Esophagus muscularis mucosa (tissue), 4 donors: ENCODE data around the gene OR2A42. TPM values are rescaled to one million over a fixed set of nuclear protein-coding genes. Genes with fewer than 3 reads are reported as not detected.
"Not testable (repeated sequence)": the region's sequence is repeated elsewhere in the genome, so short reads cannot be mapped to it uniquely, and the experiment has no call there.

ENCODE experiments used
- DNase-seq: peaks from one replicate; pipeline ENCODE4 v3.0.0-alpha.2; 2017; ENCODE audit errors: extremely low spot score
- H3K27ac ChIP-seq, 4 donors: fragments of 200-600 bp; sonication (generic); replicated peaks in 1 of 4; 1 replicate in 3 of 4; 2 replicates in 1 of 4; pipeline ENCODE4 v1.5.1; 2016 to 2019; ENCODE audit warnings: mild to moderate bottlenecking in 1 of 4
- H3K27me3 ChIP-seq, 4 donors: fragments of 200-600 bp; sonication (generic); one replicate each; pipeline versions ENCODE4 v1.5.1 to v1.6.0; 2016 to 2019
- H3K36me3 ChIP-seq, 4 donors: fragments of 200-600 bp; sonication (generic); one replicate each; pipeline ENCODE4 v1.5.1; 2016 to 2019
- H3K4me1 ChIP-seq, 4 donors: fragments of 200-600 bp; sonication (generic); one replicate each; pipeline ENCODE4 v1.5.1; 2016 to 2019
- H3K4me3 ChIP-seq, 4 donors: fragments of 200-600 bp; sonication (generic); 1 replicate in 2 of 4; 2 replicates in 2 of 4; pipeline ENCODE4 v1.5.1; 2016 to 2019; ENCODE audit warnings: mild to moderate bottlenecking in 4 of 4, moderate library complexity in 1 of 4
- H3K9me3 ChIP-seq, 4 donors: fragments of 200-600 bp; sonication (generic); 1 replicate in 3 of 4; 2 replicates in 1 of 4; pipeline ENCODE4 v1.5.1; 2016 to 2019
- WGBS: methylation state at CpG from one replicate; pipeline ENCODE4 v1.1.5; 2018; 5-methylcytosine and 5-hydroxymethylcytosine counted together
- intact Hi-C: fragments of 100-400 bp; cut with DNase I; formaldehyde crosslinking; loops from one replicate; pipeline ENCODE4 v1.15.1; 2023
- total RNA-seq, 4 donors: library from RNA; depleted of rRNA; stranded (reverse); fragments of >200 nt; gene quantifications; one replicate each; pipeline versions ENCODE4 v1.1.0 to v1.2.1, GENCODE V29; 2016

The OR2A42 gene
- under 1 TPM in 2 of 4 donors, not detected in 2; 0.11 to 0.19 TPM for total RNA-seq

GRCh38 chr7:144239365-144239764 is at the start of gene OR2A42:
OR2A42 (minus strand) TSS chr7:144239605; CDS start chr7:144232843, 6,762 bp downstream.
- H3K4me3 ChIP-seq, DNase-seq, intact Hi-C loops, H3K27ac ChIP-seq, H3K27me3 ChIP-seq, H3K9me3 ChIP-seq, H3K36me3 ChIP-seq, H3K4me1 ChIP-seq: not testable (repeated sequence)
- WGBS, result 71% methylated on average over 1 of the region's 2 CpGs

- intact Hi-C loops, result not testable (repeated sequence)
Observed at GRCh38 chr7:144287171-144287784, 47.9 kb upstream of the OR2A42 start.

GRCh38 chr7:144283716-144284115 is 44.3 kb upstream of the OR2A42 start:
- H3K4me3 ChIP-seq, intact Hi-C loops, H3K4me1 ChIP-seq, H3K9me3 ChIP-seq, H3K27ac ChIP-seq, H3K36me3 ChIP-seq, H3K27me3 ChIP-seq, DNase-seq: not testable (repeated sequence)
- no CpG with 5 or more reads among the region's 6 CpGs for WGBS

More at GRCh38 chr7:144287171-144287784, 47.9 kb upstream of the OR2A42 start:
- not testable (repeated sequence) for H3K36me3 ChIP-seq, H3K27me3 ChIP-seq, H3K4me3 ChIP-seq, H3K4me1 ChIP-seq, H3K9me3 ChIP-seq, H3K27ac ChIP-seq, DNase-seq
- WGBS, result no CpG with 5 or more reads among the region's 3 CpGs

- DNase-seq, H3K4me1 ChIP-seq, intact Hi-C loops, H3K27me3 ChIP-seq, H3K36me3 ChIP-seq, H3K9me3 ChIP-seq, H3K27ac ChIP-seq, H3K4me3 ChIP-seq: not testable (repeated sequence)
- WGBS, result 100% methylated on average over 1 of the region's 4 CpGs
Observed at GRCh38 chr7:144282490-144282889, 43.1 kb upstream of the OR2A42 start.

- DNase-seq, H3K9me3 ChIP-seq, H3K27me3 ChIP-seq, intact Hi-C loops, H3K27ac ChIP-seq, H3K4me3 ChIP-seq, H3K4me1 ChIP-seq, H3K36me3 ChIP-seq: not testable (repeated sequence)
- WGBS, result no CpG with 5 or more reads among the region's 8 CpGs
Observed at GRCh38 chr7:144281981-144282380, 42.6 kb upstream of the OR2A42 start.

- intact Hi-C loops, DNase-seq, H3K4me1 ChIP-seq, H3K9me3 ChIP-seq, H3K36me3 ChIP-seq, H3K4me3 ChIP-seq, H3K27ac ChIP-seq, H3K27me3 ChIP-seq: not testable (repeated sequence)
- 92% methylated on average over 4 of the region's 6 CpGs for WGBS
Observed at GRCh38 chr7:144280010-144280409, 40.6 kb upstream of the OR2A42 start.

- H3K27ac ChIP-seq, H3K4me1 ChIP-seq, DNase-seq, H3K36me3 ChIP-seq, intact Hi-C loops, H3K27me3 ChIP-seq, H3K4me3 ChIP-seq, H3K9me3 ChIP-seq: not testable (repeated sequence)
- WGBS, result 92% methylated on average over 5 of the region's 6 CpGs
Observed at GRCh38 chr7:144275281-144275680, 35.9 kb upstream of the OR2A42 start.

GRCh38 chr7:144269188-144269587 is 29.8 kb upstream of the OR2A42 start, which contains the start of gene CTAGE8:
CTAGE8 (minus strand) TSS chr7:144269288; CDS start chr7:144269250, 38 bp downstream.
- H3K9me3 ChIP-seq, H3K36me3 ChIP-seq, H3K27me3 ChIP-seq, H3K4me1 ChIP-seq, DNase-seq, H3K4me3 ChIP-seq, intact Hi-C loops, H3K27ac ChIP-seq: not testable (repeated sequence)
- 100% methylated on average over 3 of the region's 19 CpGs for WGBS

GRCh38 chr7:144264692-144265091 is 25.3 kb upstream of the OR2A42 start, which contains the start of gene OR2A7:
OR2A7 (minus strand) TSS chr7:144264792; CDS start chr7:144259628, 5,164 bp downstream.
- H3K4me3 ChIP-seq, intact Hi-C loops, H3K27ac ChIP-seq, H3K4me1 ChIP-seq, DNase-seq, H3K9me3 ChIP-seq, H3K27me3 ChIP-seq, H3K36me3 ChIP-seq: not testable (repeated sequence)
- 89% methylated on average over 5 of the region's 7 CpGs for WGBS

GRCh38 chr7:144262128-144262527 is 22.7 kb upstream of the OR2A42 start:
- H3K4me1 ChIP-seq, H3K27me3 ChIP-seq, H3K27ac ChIP-seq, H3K4me3 ChIP-seq, H3K36me3 ChIP-seq, DNase-seq, H3K9me3 ChIP-seq, intact Hi-C loops: not testable (repeated sequence)
- no CpG with 5 or more reads among the region's 2 CpGs for WGBS

- H3K27ac ChIP-seq, H3K4me3 ChIP-seq, H3K27me3 ChIP-seq, H3K36me3 ChIP-seq, DNase-seq, H3K4me1 ChIP-seq, intact Hi-C loops, H3K9me3 ChIP-seq: not testable (repeated sequence)
- WGBS, result no CpG with 5 or more reads among the region's 14 CpGs
Observed at GRCh38 chr7:144259067-144259466, 19.7 kb upstream of the OR2A42 start.
